Fibroblast of lung (primary cell): ENCODE results near the gene DNAL4. TPM values are rescaled to one million over a fixed set of nuclear protein-coding genes. Genes with fewer than 3 reads are reported as not detected.

ENCODE experiments used
- DNase-seq, 2 donors: peaks; one replicate each; pipeline versions ENCODE4 v3.0.0 to v3.0.0-alpha.2; 2010; ENCODE audit warnings: low read depth in 2 of 2
- H2AFZ ChIP-seq: 2 replicates; pipeline ENCODE4 v1.5.1; 2012; ENCODE audit warnings: low read length, control low read depth, inconsistent platforms
- H3K27ac ChIP-seq: 2 replicates; pipeline ENCODE4 v1.5.1; 2011; ENCODE audit warnings: low read length, control low read depth; ENCODE audit not compliant: insufficient read depth
- H3K27me3 ChIP-seq: 2 replicates; pipeline ENCODE4 v1.5.1; 2011; ENCODE audit warnings: mild to moderate bottlenecking, low read length; ENCODE audit not compliant: control insufficient read depth, insufficient read depth
- H3K36me3 ChIP-seq: 2 replicates; pipeline ENCODE4 v1.5.1; 2011; ENCODE audit warnings: low read length; ENCODE audit not compliant: control insufficient read depth, insufficient read depth
- H3K4me1 ChIP-seq: 2 replicates; pipeline ENCODE4 v1.5.1; 2011; ENCODE audit warnings: low read length; ENCODE audit not compliant: control insufficient read depth, insufficient read depth; ENCODE audit errors: extremely low read depth
- H3K4me2 ChIP-seq: 2 replicates; pipeline ENCODE4 v1.5.1; 2011; ENCODE audit warnings: low read length, control low read depth; ENCODE audit not compliant: insufficient read depth; ENCODE audit errors: extremely low read depth
- H3K4me3 ChIP-seq, 4 experiments: fragments of 200-600 bp in 1 of 4; sonication (generic) in 1 of 4; replicated peaks in 1 of 4; 2 replicates each; pipeline ENCODE4 v1.5.1; 2011 to 2016; ENCODE audit warnings: low read length in 4 of 4, low read depth in 3 of 4, mild to moderate bottlenecking in 3 of 4, control low read depth in 2 of 4, inconsistent platforms in 1 of 4, mixed read lengths in 1 of 4; ENCODE audit not compliant: insufficient read depth in 1 of 4; ENCODE audit errors: control extremely low read depth in 1 of 4
- H3K79me2 ChIP-seq: 2 replicates; pipeline ENCODE4 v1.5.1; 2012; ENCODE audit warnings: mild to moderate bottlenecking, low read length, inconsistent platforms; ENCODE audit not compliant: control insufficient read depth, insufficient read depth
- H3K9ac ChIP-seq: 2 replicates; pipeline ENCODE4 v1.5.1; 2011; ENCODE audit warnings: mild to moderate bottlenecking, low read length, control low read depth; ENCODE audit not compliant: insufficient read depth
- H3K9me3 ChIP-seq: 2 replicates; pipeline ENCODE4 v1.5.1; 2012; ENCODE audit warnings: low read depth, low read length; ENCODE audit not compliant: control insufficient read depth, insufficient read depth
- H4K20me1 ChIP-seq: 2 replicates; pipeline ENCODE4 v1.5.1; 2011; ENCODE audit warnings: low read length; ENCODE audit not compliant: control insufficient read depth, insufficient read depth; ENCODE audit errors: extremely low read depth
- EZH2 ChIP-seq: IDR thresholded peaks from 2 replicates; pipeline ENCODE4 v1.5.1; 2012; ENCODE audit warnings: low read length, control low read depth, mild to moderate bottlenecking; ENCODE audit errors: missing control alignments
- polyA plus RNA-seq, 2 donors: library from polyadenylated mRNA; depleted of rRNA in 1 of 2; stranded (reverse) in 1 of 2; unstranded in 1 of 2; fragments of >200 nt; gene quantifications; 2 replicates each; pipeline ENCODE4 v1.2.1, GENCODE V29; 2011 to 2012; ENCODE audit warnings: missing spikeins in 1 of 2
- total RNA-seq: library from RNA; depleted of rRNA; stranded (reverse); fragments of >200 nt; gene quantifications from 2 replicates; pipeline ENCODE4 v1.2.1, GENCODE V29; 2014
- TF ChIP-seq, protein P1 (sequence below), 2 donors: IDR thresholded peaks in 1 of 2; conservative IDR thresholded peaks in 1 of 2; 1 replicate in 1 of 2; 2 replicates in 1 of 2; pipeline ENCODE4 v1.5.1; 2011 to 2012; ENCODE audit warnings: low read length in 2 of 2, control low read depth in 1 of 2, inconsistent platforms in 1 of 2, low read depth in 1 of 2, mild to moderate bottlenecking in 1 of 2

The DNAL4 gene
- total and polyA plus RNA-seq, 2 donors (not counting 1 experiment from before 2014, with no cell fraction given): 13.3 to 25.1 TPM

DNA sequence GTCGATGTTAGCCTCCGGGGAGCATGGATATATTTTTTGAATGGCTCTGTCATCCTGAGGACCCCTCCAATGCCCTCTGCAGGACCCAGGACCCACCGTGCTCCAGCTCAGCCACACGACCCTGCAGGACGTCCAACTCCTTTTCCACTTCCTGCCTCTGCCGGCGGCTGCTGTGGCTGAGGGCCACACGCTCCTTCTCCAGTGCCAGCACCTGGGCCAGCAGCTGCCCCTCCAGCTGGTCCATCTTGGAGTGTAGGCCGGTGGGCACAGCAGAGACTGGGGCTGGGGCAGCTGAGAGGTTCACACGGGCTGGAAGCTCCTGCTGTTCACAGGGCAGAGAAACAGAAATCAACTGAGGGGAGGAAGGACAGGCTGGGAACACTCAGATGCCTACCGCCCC is 34.2 kb upstream of the DNAL4 start:
- Histone ChIP-seq H2AFZ (no peak overlapping the region), H3K9ac (no peak overlapping the region), H3K27ac (no peak overlapping the region), H4K20me1 (no peaks in the 10 kb centered on the region), H3K27me3 (no peaks in the 10 kb centered on the region), H3K4me1 (no peaks in the 10 kb centered on the region), H3K4me3 (no peak overlapping the region), H3K36me3 (no peaks in the 10 kb centered on the region), H3K79me2 (no peaks in the 10 kb centered on the region), H3K4me2 (no peak overlapping the region), H3K9me3 (no peaks in the 10 kb centered on the region)
- TF ChIP-seq, protein P1, sequence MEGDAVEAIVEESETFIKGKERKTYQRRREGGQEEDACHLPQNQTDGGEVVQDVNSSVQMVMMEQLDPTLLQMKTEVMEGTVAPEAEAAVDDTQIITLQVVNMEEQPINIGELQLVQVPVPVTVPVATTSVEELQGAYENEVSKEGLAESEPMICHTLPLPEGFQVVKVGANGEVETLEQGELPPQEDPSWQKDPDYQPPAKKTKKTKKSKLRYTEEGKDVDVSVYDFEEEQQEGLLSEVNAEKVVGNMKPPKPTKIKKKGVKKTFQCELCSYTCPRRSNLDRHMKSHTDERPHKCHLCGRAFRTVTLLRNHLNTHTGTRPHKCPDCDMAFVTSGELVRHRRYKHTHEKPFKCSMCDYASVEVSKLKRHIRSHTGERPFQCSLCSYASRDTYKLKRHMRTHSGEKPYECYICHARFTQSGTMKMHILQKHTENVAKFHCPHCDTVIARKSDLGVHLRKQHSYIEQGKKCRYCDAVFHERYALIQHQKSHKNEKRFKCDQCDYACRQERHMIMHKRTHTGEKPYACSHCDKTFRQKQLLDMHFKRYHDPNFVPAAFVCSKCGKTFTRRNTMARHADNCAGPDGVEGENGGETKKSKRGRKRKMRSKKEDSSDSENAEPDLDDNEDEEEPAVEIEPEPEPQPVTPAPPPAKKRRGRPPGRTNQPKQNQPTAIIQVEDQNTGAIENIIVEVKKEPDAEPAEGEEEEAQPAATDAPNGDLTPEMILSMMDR (conservative IDR thresholded peaks at IDR 0.05 in 1 of 2, IDR thresholded peaks at IDR 0.05 in 1 of 2; ENCODE audit: low read depth in 1 of 2, low read length in 2 of 2): no peak
- TF ChIP-seq EZH2: no peak
- no peak for DNase-seq

DNA sequence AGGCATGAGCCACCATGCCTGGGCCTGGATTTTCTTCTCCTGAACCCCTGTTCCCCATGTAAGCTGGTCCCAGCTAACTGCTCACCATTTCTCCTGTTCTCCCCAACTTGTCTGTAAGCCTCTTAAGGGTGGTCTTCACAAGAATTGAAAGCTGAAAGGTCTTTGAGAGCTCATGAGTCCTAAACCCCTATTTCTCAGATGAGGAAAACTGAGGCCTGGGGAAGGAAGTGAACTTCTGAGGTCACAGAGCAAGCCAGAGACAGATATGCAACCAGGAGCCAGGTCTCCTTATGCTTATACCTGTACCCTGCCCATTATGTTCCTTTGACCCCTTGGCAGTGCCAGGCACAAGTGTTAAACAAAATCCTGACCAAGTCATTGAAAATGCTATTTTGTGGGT is 33.6 kb upstream of the DNAL4 start:
- H3K9me3 ChIP-seq: no peaks in the 10 kb centered on the region
- H3K4me3 ChIP-seq: no peak overlapping the region
- H2AFZ ChIP-seq: no peak overlapping the region
- H4K20me1 ChIP-seq: no peaks in the 10 kb centered on the region
- no peak overlapping the region for H3K4me2 ChIP-seq
- no peaks in the 10 kb centered on the region for H3K79me2 ChIP-seq
- H3K4me1 ChIP-seq: no peaks in the 10 kb centered on the region
- no peaks in the 10 kb centered on the region for H3K36me3 ChIP-seq
- no peaks in the 10 kb centered on the region for H3K27me3 ChIP-seq
- no peak overlapping the region for H3K9ac ChIP-seq
- DNase-seq: no peak
- no peak overlapping the region for H3K27ac ChIP-seq
- TF ChIP-seq, protein P1 (conservative IDR thresholded peaks at IDR 0.05 in 1 of 2, IDR thresholded peaks at IDR 0.05 in 1 of 2; ENCODE audit: low read depth in 1 of 2, low read length in 2 of 2): no peak
- TF ChIP-seq EZH2: no peak

DNA sequence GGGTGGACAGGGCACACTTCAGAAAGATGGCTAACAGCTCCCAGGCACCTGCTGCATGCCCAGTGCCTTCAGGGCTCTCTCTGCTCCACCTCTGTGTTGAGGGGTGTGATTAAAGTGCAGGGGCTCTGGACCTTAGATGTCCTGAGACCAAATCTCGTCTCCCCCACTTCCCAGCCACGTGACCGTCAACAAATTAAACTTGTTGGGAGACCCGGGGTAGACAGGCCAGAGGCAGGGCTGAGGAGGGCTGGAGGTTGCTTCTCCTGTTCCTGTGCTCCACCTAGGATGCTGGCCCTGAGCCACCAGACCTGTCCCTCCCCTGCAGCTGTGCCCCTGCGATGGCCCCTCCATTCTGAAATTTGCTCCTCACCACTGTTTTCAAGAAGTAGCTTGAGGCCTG is 32.9 kb upstream of the DNAL4 start:
- no peaks in the 10 kb centered on the region for H3K4me1 ChIP-seq
- no peaks in the 10 kb centered on the region for H3K9me3 ChIP-seq
- H3K79me2 ChIP-seq: no peaks in the 10 kb centered on the region
- no peak for TF ChIP-seq EZH2
- TF ChIP-seq, protein P1 (conservative IDR thresholded peaks at IDR 0.05 in 1 of 2, IDR thresholded peaks at IDR 0.05 in 1 of 2; ENCODE audit: low read depth in 1 of 2, low read length in 2 of 2): no peak
- no peaks in the 10 kb centered on the region for H3K27me3 ChIP-seq
- H4K20me1 ChIP-seq: no peaks in the 10 kb centered on the region
- H3K4me3 ChIP-seq: no peak overlapping the region
- H2AFZ ChIP-seq: no peak overlapping the region
- no peak for DNase-seq
- no peaks in the 10 kb centered on the region for H3K36me3 ChIP-seq
- no peak overlapping the region for H3K9ac ChIP-seq
- no peak overlapping the region for H3K4me2 ChIP-seq
- H3K27ac ChIP-seq: no peak overlapping the region
